AG09309 (cell line): ENCODE measurements around the gene ADGRD1.

Experiments used
- DNase-seq: peaks from one replicate; pipeline ENCODE4 v3.0.0-alpha.2; 2010; ENCODE audit warnings: low read depth
- H3K4me3 ChIP-seq: 2 replicates; pipeline ENCODE4 v1.5.1; 2011; ENCODE audit warnings: mild to moderate bottlenecking, low read depth, low read length, moderate library complexity; ENCODE audit not compliant: control insufficient read depth
- TF ChIP-seq, protein P1 (sequence below): IDR thresholded peaks from 2 replicates; pipeline ENCODE4 v1.5.1; 2011; ENCODE audit warnings: mild to moderate bottlenecking, low read depth, low read length, inconsistent platforms; ENCODE audit not compliant: insufficient read depth, control insufficient read depth; ENCODE audit errors: missing control alignments

ADGRD1 gene

DNA sequence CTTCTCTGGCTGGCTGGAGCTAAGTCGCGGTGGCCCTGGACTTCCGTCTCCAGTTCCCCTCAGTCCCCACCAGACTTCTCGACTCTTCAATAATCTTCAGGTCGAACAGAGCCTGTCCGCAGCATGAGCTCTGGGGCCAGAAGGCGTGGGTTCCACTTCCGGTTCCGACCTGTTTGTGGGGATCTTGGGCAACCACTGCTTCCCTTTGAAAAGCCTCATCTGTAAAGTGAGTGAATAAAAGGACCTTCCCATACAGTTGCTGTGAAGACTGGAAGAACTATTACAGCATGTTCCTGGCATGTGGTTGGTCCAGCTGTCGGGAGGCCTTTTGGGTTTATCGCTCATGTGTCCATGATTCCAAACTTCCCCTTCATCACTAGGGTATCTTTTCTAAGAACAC, 19.4 kb downstream of the ADGRD1 start:
- no peak overlapping the region for H3K4me3 ChIP-seq
- TF ChIP-seq, protein P1, sequence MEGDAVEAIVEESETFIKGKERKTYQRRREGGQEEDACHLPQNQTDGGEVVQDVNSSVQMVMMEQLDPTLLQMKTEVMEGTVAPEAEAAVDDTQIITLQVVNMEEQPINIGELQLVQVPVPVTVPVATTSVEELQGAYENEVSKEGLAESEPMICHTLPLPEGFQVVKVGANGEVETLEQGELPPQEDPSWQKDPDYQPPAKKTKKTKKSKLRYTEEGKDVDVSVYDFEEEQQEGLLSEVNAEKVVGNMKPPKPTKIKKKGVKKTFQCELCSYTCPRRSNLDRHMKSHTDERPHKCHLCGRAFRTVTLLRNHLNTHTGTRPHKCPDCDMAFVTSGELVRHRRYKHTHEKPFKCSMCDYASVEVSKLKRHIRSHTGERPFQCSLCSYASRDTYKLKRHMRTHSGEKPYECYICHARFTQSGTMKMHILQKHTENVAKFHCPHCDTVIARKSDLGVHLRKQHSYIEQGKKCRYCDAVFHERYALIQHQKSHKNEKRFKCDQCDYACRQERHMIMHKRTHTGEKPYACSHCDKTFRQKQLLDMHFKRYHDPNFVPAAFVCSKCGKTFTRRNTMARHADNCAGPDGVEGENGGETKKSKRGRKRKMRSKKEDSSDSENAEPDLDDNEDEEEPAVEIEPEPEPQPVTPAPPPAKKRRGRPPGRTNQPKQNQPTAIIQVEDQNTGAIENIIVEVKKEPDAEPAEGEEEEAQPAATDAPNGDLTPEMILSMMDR, result no peak
- no peak for DNase-seq

DNA sequence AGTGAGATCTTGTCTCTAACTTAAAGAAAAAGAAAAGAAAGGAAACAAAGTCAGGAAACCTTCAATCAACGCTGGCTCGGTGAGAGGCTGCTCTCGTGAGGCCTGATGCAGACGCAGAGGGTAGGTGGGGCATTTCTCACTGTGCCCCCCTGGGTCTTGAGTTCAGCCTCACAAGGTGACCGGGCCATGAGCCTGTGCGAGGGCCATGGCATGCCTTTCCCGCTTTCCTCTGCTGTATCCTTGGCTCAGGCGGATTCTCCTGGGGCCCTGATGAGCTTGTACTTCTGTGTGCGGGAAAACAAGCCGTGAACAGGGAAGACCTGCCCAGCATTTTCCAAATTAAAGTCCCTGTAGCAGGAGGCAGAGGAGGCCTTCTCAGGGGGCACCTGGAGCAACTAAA, 20.2 kb downstream of the ADGRD1 start:
- DNase-seq, result no peak
- no peak overlapping the region for H3K4me3 ChIP-seq
- TF ChIP-seq, protein P1, result no peak

DNA sequence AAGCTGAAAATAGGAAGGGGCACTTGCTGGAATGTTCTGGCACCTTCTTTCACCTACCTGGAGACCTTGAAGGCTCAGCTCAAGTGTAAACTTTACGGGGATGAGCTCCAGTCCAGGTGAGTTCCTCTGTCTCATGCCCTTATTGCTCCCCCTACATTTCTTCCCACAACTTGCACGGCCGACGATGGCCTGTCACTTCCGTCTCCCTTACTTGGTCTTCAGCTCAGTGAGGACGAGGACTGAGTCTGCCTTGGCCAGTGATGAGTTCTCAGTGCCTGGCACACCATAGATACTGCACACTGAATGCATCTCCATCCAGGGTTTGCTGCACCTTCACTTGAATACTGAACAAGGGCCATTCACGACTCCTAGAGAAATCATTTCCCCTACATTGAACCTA, 21.4 kb downstream of the ADGRD1 start:
- TF ChIP-seq, protein P1, result no peak
- no peak for DNase-seq
- no peak overlapping the region for H3K4me3 ChIP-seq

DNA sequence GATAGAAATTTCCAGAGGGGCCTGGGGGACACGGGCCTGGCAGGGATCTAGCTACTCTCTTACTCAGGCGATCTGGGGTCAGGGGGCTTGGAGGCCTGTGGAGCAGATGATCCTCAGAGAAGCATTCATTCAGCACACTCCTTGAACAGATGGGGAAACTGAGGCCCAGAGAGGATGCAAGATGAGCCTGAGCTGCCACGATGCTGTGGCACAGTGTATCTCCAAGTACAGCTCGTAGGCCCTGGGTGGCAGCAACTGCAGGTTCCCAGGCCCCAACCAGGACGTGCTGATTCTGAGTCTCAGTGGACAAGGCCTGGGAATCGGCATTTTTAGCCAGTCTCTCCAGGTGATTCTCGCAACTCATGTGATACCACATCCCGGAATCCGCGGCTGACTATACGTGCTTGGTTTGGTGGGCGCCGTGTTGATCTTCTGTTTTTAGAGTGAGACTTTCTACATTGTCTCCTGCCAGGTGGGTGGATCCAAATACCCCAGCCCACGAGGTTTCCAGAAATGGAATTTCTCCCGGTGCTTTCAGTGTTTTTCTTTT, 22.5 kb downstream of the ADGRD1 start:
- H3K4me3 ChIP-seq, result no peak overlapping the region
- no peak for DNase-seq
- TF ChIP-seq, protein P1, result no peak

DNA sequence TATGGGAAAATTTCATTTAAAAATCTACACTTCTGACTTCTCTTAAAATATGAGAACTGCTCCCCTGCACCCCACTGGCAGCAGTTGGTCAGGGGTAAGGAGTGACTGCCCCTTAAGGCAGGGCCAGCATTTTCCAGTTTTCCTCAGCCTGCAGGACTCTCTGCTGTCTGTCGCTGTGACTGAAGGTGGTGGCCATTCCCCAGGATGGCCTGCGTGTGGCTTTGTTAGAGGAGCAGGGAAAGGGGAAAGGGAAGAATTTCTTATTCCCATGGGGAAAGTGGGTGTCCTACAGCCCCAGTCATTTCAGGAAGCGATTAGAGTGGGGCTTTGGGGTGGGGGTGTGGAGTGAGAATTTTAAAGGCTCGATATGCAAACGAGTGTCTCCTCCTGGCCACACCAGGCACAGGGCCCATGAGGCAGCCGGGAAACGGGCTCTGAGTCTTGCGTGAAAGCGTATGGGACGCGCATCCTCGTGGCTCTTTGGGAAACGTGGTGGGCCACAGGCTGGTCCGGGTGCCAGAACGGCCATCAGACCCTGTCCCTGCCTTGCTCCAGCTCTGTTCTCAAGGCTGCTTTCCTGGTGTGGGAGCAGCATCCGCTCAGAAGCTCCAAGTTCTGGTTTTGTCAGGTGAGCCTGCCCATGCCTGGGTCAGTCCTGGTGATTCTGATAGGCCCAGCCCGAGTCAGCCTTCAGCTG, 23.5 kb downstream of the ADGRD1 start:
- no peak for DNase-seq
- H3K4me3 ChIP-seq, result no peak overlapping the region
- TF ChIP-seq, protein P1, result no peak

DNA sequence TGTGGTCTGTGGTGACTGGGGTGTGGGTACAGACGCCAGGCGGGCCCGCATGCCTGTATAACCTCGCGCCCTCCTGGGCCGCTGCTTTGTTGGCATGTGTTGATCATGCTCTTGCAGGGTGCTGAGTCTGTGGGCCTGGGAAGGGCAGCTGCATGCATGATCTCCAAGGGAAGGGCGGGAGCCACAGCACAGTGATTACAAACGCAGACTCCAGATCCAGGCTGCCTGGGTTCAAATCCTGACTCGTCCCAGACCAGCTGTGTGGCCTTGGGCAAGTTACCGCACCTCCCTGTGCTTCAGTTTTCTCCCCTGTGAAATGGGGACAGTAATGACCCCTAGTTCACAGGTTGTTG, 24.0 kb downstream of the ADGRD1 start:
- DNase-seq, result no peak
- TF ChIP-seq, protein P1, result no peak
- H3K4me3 ChIP-seq, result no peak overlapping the region
